ENCODE measurements around the gene CNIH3. TPM values are rescaled to one million over a fixed set of nuclear protein-coding genes. Genes with fewer than 3 reads are reported as not detected.
"Not testable (repeated sequence)": the region's sequence is repeated elsewhere in the genome, so short reads cannot be mapped to it uniquely, and the experiment has no call there.

Gene CNIH3
- total RNA-seq, 1 donor from 2014 or later = 2.6 TPM

DNA sequence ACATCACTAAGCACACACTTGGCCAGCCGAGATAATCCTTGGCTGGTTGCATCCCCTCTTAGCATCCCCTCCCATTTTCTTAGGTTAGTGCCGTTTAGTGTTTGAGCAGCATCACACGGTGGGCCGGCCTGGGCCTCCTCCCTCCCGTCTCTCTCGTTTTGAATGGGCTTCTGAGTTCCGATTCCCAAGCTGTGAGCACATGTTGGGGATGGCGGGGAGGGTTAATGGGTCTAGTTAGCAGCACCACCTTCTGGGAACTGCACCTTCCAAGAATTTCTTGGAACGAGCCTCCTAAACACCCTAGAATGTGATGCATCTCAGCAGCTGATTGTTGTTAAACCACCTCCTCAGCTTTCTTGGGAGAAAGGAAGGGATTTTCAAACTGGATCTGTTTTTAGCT, 73.3 kb downstream of the CNIH3 start:
- no peak for DNase-seq

DNA sequence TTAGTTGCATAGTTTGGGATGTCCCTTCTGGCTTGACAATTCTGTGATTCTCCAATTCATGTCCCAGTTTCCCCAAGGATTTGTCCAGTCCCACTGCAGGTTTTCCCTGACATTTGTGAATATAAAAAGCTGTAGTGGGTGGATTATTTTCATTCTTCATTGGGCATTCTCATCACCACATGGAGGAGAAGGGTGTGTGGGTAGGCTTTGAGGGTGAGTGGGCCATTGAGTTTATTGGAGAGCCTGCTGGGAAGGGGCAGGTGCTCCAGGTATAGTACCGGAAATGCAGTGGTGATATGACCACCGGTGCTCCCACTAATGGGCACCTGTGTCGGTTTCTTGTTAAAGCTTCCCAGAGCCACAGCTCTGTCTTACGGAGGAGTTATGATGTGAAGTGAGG, 74.5 kb downstream of the CNIH3 start:
- no peak for DNase-seq

DNA sequence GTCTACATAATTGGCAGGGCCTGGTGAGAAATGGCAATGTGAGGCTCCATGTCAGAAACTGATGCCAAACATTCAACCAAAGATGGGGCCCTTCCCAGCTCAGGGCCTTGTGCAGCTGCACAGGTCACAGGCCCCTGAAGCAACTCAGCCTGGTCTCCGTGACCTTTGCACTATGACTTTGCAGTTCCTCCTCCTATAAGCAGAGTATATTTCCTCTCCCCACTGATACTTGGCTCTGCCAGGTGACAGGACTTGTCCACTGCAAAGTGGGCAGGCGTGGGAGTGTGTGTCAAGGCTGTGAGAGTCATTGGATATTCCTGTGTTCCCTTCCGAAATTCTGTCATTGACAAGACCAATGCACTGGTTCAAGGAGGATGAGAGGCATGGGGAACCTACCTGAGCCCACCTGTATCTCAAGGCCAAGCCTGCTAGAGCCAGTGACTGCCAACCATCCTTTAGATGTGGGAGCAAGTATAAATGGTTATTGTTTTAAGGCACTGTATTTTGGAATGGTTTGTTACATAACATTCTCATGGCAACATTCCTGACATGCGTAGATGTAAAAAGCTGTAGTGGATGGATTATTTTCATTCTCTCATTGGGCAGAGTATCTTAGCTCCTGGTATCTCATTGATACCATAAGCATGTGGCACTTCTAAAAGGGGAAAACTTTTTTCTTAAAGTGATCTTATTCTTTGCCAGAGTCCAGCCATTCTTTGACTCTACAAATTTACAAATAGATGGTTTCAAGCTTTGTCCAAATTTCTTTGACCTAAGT, 75.2 kb downstream of the CNIH3 start:
- DNase-seq = no peak

DNA sequence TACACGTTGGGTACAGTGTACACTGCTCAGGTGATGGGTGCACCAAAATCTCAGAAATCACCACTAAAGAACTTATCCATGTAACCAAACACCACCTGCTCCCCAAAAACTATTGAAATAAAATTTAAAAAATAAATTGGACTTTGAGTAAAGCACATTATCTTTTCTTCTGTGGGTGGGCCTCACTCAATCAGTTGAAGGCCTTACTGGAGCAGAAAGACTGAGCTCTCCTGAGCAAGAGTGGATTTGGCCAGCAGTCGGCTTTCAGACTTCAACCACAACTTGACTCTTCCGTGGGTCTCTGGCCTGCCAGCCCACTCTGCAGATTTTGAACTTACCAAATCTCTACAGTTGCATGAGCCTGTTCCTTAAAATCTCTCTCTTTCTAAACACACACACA, 78.9 kb downstream of the CNIH3 start:
- DNase-seq = no peak

DNA sequence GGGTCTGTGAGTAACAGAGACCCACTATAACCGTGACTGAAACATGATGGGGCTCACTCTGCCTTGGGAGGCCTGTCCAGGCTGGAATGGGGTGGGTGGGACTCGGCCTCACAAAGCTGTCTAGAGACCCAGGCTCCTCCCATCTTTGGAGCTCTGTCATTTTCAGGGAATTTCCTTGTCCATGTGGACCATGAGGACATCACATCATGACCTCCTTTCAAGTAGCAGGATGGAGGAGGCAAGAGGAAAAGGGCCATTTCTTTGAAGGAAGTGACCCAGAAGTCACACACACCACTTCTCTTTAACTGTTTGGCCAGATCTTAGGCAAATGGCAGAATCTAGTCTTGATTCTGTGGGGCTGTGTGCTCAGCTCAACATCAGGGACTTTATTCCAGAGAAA, 79.9 kb downstream of the CNIH3 start:
- no peak for DNase-seq

DNA sequence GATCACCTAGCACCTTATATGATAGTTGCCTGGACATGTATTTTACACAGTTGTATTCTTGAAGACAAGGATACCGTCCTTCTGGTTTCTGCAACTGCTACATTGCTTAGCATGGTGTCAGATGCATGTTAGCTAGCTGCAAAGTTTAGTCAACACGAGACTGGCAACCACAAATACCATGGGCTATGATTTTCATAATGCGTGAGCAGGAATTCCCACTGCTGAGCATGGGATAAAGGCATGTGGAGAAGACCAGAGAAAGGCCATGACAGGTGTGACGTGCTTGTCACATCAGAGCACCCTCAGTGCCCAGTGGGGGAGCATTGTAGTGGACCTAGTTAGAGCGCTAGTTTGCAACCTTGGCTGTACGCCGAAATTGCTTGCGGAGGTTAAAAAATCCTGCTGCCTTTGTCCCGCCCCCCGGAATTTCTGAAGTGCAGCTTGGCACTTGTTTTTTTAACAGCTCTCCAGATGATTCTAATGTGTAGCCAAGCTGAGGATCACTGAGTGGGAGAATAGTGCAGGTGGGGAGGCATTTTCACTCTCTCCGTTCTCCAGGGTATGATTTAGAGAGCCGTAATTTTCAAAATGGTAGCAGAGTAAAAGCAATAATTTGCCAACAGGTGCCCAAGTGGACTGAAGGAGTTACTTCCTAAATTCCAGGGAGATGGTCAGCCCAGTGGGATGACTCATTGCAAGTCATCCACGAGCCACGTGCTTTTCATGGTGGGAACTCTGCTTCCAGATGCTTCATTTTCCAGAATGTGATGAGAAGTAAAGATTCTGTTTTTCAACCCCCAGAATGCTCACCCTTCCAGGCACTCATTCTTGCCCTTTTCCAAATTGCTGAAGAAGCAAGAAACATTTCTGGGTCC, 81.0 kb downstream of the CNIH3 start:
- no peak for DNase-seq

DNA sequence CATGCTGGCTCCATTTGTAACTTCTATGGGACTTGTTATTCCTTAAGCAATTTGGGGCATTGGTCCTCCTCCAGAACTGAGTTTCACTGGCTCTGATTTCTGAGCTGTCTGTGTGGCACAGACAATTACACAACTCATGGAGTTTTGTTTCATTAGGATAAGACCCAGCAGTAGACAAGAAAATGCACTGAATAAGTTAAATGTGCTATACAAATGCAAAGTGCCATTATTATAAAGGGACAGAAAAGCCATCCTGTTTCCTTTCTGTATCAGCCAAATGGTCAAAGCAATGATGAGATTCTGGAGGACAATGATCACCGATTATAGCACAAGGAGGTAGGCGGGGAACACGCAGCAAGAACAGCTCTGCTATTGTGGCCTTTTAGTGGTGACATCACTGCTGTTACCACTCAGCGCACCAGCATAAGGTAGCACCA, 81.9 kb downstream of the CNIH3 start:
- DNase-seq = no peak

DNA sequence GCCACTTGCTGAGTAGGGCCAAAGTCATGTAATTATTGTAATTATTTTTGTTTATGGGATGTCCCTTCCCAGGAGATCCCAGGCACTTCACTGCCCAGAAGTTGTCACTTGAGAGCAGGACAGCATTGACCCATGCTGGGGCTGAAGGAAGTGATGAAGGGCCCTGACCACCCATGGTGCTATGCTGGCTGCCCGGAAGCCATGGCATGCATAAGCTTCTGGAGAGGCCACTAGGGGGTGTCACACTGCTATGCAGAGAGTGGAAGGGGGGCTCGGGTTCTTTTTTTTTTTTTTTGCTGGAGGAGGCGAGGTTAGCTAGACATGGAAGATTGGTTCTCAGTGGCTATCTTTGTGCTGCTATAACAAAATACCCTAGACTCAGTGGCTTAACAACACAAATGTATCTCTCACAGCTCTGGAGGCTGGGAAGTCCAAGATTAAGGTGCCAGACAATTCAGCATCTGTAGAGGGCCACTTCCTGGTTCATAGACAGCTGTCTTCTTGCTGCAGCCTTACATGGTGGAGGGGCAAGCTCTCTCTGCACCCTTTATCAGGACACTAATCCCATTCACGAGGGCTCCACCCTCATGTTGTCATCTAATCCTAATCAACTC, 84.9 kb downstream of the CNIH3 start:
- DNase-seq = no peak

DNA sequence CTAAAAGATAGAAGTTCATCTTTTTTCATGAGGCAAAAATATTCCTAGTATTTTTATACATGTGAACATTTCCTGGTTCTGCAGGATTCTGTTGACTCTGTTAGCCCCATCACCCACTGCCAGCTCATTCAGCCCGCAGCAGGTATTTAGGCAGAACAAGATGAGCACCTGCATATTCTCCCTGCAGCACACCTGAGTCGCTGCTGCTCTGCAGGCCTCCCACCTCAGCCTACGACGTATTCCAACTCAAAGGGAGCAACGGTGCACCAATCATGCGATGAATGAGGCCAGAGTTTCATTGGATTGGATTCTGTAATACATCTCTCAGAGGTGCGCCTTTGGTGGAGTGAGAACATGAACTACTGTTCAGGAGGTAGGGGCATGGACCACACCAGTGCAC, 87.6 kb downstream of the CNIH3 start:
- no peak for DNase-seq

DNA sequence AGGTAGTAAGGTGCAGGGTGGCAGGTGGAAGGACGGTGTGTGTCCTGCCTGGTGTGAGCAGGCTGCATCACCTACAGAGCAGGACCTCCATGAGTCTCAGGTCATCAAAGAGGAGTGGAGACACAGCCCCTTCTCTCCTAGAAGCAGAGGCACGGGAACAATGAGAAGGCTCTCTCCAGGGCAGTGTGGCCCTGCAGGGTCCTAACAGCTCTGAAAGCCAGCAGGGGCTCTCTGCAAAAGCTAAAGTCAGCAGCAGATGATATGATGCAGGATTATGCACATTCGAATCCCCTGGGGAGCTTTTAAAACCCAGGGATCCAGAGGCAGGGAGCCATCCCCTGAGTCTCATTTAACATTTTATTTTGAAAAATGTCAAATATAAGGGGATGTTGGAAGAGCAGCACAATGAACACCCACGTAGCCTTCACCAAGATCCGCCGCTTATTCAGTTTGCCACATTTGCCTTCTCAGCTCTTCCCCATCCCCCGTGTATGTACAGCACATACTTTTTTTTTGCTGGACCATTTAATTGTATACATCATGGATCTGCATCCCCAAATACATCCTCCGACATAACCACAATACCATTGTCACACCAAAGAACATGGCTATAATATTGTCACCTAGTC, 88.1 kb downstream of the CNIH3 start:
- no peak for DNase-seq

DNA sequence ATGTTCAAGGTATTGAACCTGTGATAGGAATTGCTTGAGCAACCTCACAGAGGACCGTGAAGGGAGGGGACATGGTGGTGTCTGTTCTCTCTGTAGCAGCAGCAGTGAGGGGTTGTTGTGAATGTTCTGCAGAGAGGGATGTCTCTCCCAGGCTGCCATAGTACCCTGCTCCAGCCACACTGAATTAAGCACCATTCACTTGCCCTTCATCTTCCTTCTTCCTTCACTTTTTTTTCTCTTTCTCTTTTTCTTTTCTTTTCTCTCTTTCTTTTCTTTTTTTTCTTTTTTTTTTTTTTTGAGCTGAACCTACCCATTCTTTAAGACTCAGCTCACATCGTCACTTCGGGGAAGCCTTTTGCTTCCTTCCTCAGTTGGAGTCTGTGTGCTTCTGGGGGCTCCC, 89.5 kb downstream of the CNIH3 start:
- no peak for DNase-seq

DNA sequence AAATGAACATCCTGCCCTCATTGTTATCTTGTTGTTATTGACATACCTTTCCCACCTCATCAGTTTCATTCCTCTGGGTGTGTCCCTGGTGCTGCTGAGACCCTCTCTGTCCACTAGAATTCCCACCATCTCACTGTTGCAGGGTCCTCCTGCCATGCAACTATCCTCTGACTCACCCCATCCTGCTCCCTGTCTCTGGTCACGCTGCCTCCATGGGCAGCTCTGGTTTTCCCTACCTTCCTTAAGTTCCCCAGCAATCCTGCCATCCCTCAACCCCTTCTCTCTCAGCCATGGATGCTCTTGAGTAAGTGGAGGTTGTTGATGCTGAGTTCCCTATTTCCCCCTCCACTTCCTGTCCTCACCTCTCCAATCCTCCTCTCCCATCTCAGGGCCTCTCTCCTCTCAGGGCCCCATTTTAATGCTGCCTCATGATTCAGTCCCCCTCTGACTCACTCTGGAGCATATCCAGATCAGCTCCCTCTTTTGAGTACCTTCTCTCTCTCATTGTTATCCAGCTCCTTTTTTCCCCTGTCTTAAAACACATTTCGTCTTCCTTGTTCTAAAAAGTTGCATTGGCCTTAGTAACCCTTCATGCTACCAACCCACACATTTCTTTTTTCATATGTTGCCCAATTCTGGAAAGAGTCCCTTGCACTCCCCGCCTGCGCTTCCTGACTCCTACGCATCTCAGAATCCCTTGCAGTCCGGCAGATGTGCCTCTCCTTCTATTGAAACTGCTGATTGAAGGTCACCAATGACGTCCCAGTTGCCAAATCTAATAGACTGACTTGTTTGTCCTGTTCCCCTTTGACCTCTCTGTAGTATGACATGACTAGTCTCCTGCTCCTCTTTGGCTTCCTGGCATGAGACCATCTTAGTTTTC, 92.0 kb downstream of the CNIH3 start:
- DNase-seq = no peak

DNA sequence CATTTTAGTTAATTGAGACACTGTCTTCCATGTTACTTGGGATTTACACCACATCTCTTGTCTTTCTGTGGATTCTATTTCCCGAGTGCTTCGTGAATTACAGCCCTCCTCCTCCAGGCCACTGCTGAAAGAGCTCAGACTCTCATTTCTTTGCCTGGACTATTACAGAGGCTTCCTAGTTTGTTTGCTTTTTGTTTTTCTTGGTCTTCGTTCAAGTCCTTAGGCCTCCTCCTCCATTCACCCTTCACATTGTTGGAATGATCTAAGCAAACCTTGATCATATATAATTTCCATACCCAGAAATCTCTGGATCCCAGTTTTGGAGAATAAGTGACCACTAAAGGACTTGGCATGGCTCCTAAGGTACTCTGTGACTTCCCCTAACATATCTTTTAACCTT, 94.1 kb downstream of the CNIH3 start:
- DNase-seq = no peak

DNA sequence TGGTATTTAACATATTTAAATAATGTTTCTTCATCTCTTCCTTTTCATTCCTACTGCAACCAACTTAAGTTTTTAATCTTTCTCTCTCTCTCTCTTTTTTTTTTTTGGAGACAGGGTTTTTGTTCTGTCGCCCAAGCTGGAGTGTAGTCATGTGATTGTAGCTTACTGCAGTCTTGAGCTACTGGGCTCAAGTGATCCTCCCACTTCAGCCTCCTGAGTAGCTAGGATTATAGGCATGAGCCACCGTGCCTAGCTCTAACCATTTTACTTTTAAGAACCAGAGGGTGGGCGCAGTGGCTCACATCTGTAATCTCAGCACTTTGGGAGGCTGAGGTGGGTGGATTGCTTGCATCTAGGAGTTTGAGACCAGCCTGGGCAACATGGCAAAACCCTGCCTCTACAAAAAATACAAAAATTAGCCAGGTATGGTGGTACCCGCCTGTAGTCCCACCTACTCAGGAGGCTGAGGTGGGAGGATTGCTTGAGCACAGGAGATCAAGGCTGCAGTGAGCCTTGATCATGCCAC, 95.2 kb downstream of the CNIH3 start:
- DNase-seq = not testable (repeated sequence)

DNA sequence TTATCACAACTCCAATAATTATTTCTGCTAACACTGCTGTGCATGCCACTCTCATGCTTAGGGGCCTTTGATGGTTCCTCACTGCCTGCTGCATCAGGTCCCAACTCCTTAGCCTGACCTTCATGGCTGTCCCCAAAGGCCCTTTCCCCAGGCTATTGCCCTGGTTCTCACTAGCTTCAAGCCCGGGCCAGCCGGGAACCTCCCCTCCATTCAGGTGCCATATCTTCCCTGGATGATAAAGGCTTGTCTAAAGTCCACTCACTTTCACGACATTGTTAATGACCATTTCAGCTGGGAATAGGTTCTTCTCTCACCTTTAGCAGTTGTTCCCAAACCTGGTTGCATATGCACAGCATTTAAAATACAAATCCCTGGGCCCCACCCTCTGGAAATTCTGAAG, 95.8 kb downstream of the CNIH3 start:
- no peak for DNase-seq

DNA sequence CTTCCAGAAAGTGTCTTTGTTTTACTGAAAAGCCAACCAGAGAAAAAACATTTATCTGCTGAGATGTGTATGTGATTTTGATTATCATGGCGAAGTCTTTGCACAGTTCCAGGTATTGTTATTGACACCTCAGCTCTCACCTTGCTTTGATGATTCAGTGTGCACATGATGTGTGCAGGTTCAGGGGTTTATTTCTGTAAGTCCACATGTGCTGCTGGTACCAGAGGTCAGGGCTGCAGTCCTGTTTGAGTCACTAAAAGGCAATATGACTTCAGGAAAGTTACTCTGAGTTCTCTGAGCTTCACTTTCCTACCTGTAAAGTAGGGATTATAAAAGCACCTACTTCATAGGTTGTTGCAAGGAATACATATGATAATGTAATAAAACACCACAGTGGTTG, 97.1 kb downstream of the CNIH3 start:
- no peak for DNase-seq

DNA sequence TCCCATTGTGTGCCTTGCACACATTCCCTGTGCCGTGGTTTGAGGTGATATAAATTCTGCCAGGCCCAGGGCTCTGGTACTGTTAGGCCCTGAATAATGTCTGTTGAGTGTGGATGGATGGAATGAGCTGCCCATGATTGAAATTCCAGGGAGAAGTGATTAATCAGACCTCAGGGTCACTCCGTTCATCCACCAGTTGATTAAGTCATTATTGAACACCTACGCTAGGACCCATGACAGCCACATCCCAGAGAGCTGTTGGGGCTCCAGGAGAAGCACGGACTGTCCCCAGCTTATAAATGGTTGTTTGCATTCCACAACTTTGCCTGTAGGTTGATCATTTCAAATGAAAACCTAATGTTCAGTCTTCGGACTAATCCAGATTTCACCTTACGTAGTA, 98.4 kb downstream of the CNIH3 start:
- no peak for DNase-seq

DNA sequence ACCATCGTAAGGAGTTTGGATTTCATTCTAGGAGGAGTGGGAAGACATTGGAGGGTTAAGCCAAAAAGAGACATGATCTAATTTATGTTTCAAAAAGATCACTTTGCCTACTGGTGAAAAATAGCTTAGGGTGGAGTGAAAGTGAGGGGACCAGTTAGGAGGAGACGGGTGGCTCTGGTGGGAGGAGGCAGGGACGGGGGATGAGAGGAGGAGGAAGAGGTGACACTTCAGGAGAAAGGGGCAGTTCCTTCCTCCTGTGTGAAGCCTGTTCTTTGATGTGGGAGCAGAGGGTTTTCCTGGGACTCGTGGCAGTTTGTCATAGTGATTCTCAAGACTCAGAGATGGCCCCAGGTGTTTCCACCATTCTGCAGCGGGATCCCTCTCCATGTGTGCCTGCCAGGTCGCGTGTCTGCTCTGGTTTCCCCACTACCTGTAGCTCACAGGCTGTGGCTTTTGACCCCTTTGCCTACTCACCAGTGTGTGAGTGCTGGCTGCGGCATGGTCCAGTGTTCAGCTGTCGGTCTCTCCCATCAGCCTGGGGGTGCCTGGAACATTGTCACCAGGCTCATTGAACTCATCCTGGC, 102.4 kb downstream of the CNIH3 start:
- no peak for DNase-seq

DNA sequence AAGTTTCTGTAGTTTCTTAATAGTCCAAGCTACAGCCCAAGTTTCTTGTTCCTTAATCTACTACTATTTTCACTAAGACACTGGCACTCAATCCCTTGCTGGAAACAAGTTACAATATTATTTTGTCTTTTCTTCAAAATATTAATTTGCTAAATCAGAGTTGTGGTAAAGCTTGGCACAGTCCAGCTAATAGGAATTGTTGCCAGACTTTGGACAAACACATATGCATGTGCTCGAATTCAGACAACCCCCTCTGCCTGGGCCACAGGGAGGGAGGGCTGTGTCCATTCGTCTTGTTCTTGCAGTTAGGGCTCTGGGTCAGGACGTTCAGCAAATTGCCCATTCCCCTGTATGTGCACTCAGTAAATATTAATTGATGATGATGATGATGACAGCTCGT, 103.6 kb downstream of the CNIH3 start:
- DNase-seq = no peak

DNA sequence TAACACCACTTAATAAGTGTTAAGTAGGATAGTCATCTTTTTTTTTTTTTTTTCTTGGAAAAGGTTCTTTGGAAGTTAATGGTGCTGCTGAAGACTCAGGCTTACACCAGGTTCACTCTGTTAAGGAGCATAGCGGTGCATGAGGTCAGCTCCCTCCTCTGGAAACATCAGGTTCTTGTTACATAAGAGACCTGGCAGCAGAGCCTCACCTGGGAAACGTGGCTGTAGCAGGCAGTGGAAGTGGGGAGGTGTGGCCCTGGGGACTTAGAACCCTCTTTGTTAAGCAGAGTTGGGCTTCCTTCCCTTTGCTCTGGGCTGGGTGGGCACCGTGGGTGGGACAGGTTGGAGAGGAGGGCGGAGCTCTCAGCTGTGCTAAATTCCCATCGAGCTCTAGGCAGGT, 104.1 kb downstream of the CNIH3 start:
- DNase-seq = no peak

DNA sequence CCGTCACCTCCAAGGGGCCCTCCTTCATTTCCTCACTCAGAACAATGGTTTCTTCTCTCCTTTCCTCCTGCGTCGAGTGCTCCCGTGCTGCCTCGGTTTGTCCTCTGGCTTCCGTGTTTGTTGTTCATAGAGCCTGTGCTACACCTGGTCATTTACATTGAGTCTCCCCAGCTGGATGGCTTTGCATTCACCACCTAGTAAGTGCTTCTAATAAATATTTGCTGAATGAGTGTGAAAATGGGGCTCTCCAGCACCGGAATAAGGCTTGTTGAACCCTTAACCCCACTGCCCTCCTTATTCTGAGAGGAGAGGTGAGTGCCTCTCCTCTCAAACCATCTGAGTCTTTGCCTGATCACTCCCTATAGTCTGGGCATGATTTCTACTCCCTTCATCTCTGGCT, 104.9 kb downstream of the CNIH3 start:
- no peak for DNase-seq

Data from tongue (tissue), 2 donors.